Lower lobe of right lung (tissue), 2 donors: ENCODE measurements around the gene C11orf68. TPM values are rescaled to one million over a fixed set of nuclear protein-coding genes. Genes with fewer than 3 reads are reported as not detected.

ENCODE experiments used
- ATAC-seq, 2 donors: fragments of 200-7000 bp; cut with Tn5 transposase; one replicate each; pipeline ENCODE4 v1.9.1; 2020 to 2022; ENCODE audit warnings: mild to moderate bottlenecking in 2 of 2, moderate library complexity in 2 of 2
- DNase-seq: peaks from one replicate; pipeline ENCODE4 v3.0.0-alpha.2; 2020
- H3K27ac ChIP-seq: fragments of 200-600 bp; one replicate; pipeline ENCODE4 v1.8.0; 2022
- H3K27me3 ChIP-seq: fragments of 200-600 bp; one replicate; pipeline ENCODE4 v1.8.0; 2022; ENCODE audit warnings: low read depth
- H3K36me3 ChIP-seq: fragments of 200-600 bp; one replicate; pipeline ENCODE4 v1.8.0; 2022; ENCODE audit warnings: mild to moderate bottlenecking
- H3K4me1 ChIP-seq: fragments of 200-600 bp; one replicate; pipeline ENCODE4 v1.8.0; 2022
- H3K4me3 ChIP-seq: fragments of 200-600 bp; one replicate; pipeline ENCODE4 v1.8.0; 2022; ENCODE audit warnings: mild to moderate bottlenecking
- H3K9me3 ChIP-seq: fragments of 200-600 bp; one replicate; pipeline ENCODE4 v1.8.0; 2022
- CTCF ChIP-seq: fragments of 200-600 bp; IDR thresholded peaks from one replicate; pipeline ENCODE4 v1.8.0; 2022; ENCODE audit warnings: antibody characterized with exemption, mild to moderate bottlenecking
- intact Hi-C: fragments of 100-400 bp; cut with DNase I; formaldehyde crosslinking; loops from one replicate; pipeline ENCODE4 v1.11.0; 2022
- total RNA-seq: library from RNA; stranded (reverse); fragmentation: NEBNext Ultra II Directional; extraction: Animal tissue kit (Norgen Biotek cat#: 25700); gene quantifications from one replicate; pipeline ENCODE4 v1.2.1, GENCODE V29; 2021
- donor health status: DM: no; HTN: yes; CAD: no; lungs with severe emphysema.

The C11orf68 gene
- total RNA-seq, 1 donor from 2014 or later, result 36.5 TPM

GRCh38 chr11:65942531-65942930 lies 23.7 kb upstream of the C11orf68 start:
- H3K9me3 ChIP-seq, result no peaks in the 10 kb centered on the region
- ATAC-seq (no peak), DNase-seq (no peak)
- no peak for TF ChIP-seq CTCF
- H3K27me3 ChIP-seq, result no peaks in the 10 kb centered on the region
- intact Hi-C loops, result no loop called here
- H3K4me1 ChIP-seq, result no peaks in the 10 kb centered on the region
- H3K4me3 ChIP-seq, result no peak overlapping the region
- no peaks in the 10 kb centered on the region for H3K36me3 ChIP-seq
- H3K27ac ChIP-seq, result no peak overlapping the region

- intact Hi-C loops, result no loop called here
- DNase-seq (no peak), ATAC-seq (peak; percentile 44)
- no peak overlapping the region for H3K4me3 ChIP-seq
- no peaks in the 10 kb centered on the region for H3K36me3 ChIP-seq
- H3K27me3 ChIP-seq, result no peaks in the 10 kb centered on the region
- H3K4me1 ChIP-seq, result no peaks in the 10 kb centered on the region
- no peak for TF ChIP-seq CTCF
- H3K27ac ChIP-seq, result peak overlapping the region; percentile 76
- no peaks in the 10 kb centered on the region for H3K9me3 ChIP-seq
These were observed 23.0 kb upstream of the C11orf68 start for GRCh38 chr11:65941720-65942310.

GRCh38 chr11:65937766-65938165 lies 18.9 kb upstream of the C11orf68 start:
- Histone ChIP-seq H3K4me1 (no peaks in the 10 kb centered on the region), H3K4me3 (no peak overlapping the region), H3K27me3 (peaks cover 8% of the 10 kb centered on the region), H3K27ac (no peak overlapping the region), H3K36me3 (no peaks in the 10 kb centered on the region), H3K9me3 (no peaks in the 10 kb centered on the region)
- no peak for TF ChIP-seq CTCF
- intact Hi-C loops, result no loop called here
- DNase-seq (no peak), ATAC-seq (no peak)

GRCh38 chr11:65934014-65934413 lies 15.2 kb upstream of the C11orf68 start:
- H3K4me1 ChIP-seq, result no peaks in the 10 kb centered on the region
- no peak for TF ChIP-seq CTCF
- H3K9me3 ChIP-seq, result no peaks in the 10 kb centered on the region
- ATAC-seq (no peak), DNase-seq (no peak)
- H3K36me3 ChIP-seq, result no peaks in the 10 kb centered on the region
- intact Hi-C loops, result no loop called here
- H3K27me3 ChIP-seq, result peaks cover 8% of the 10 kb centered on the region
- H3K4me3 ChIP-seq, result no peak overlapping the region
- no peak overlapping the region for H3K27ac ChIP-seq

GRCh38 chr11:65932558-65932919 lies 13.7 kb upstream of the C11orf68 start:
- peaks cover 13% of the 10 kb centered on the region for H3K4me1 ChIP-seq
- H3K27ac ChIP-seq, result no peak overlapping the region
- H3K9me3 ChIP-seq, result no peaks in the 10 kb centered on the region
- H3K4me3 ChIP-seq, result no peak overlapping the region
- no peak for ATAC-seq
- intact Hi-C loops, result no loop called here
- no peak for TF ChIP-seq CTCF
- no peak for DNase-seq
- peaks cover 8% of the 10 kb centered on the region for H3K27me3 ChIP-seq
- H3K36me3 ChIP-seq, result no peaks in the 10 kb centered on the region
